GM21360 (cell line): Measurements from ENCODE around the gene SLC16A13.

Experiments
- ATAC-seq: cut with Tn5 transposase; IDR thresholded peaks from one replicate; pipeline ENCODE4 v1.9.1; 2021; ENCODE audit warnings: mild to moderate bottlenecking, moderate library complexity; ENCODE audit not compliant: unreplicated experiment

SLC16A13 gene

DNA sequence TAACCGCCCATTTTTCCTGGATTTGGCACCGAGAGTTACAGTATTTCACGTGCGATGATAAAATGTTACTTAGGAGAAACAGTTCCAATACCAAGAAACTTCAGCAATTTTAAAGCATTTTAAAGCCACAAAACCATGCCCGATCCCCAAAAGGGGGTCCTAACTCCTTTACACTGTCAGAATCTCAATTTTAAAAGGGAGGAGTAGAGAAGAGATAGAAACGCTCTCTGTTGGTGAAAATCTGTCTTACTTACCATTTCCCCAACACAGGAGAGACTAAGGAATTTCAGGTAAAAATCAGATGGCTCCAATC is 23.9 kb upstream of the SLC16A13 start:
- no peak for ATAC-seq

DNA sequence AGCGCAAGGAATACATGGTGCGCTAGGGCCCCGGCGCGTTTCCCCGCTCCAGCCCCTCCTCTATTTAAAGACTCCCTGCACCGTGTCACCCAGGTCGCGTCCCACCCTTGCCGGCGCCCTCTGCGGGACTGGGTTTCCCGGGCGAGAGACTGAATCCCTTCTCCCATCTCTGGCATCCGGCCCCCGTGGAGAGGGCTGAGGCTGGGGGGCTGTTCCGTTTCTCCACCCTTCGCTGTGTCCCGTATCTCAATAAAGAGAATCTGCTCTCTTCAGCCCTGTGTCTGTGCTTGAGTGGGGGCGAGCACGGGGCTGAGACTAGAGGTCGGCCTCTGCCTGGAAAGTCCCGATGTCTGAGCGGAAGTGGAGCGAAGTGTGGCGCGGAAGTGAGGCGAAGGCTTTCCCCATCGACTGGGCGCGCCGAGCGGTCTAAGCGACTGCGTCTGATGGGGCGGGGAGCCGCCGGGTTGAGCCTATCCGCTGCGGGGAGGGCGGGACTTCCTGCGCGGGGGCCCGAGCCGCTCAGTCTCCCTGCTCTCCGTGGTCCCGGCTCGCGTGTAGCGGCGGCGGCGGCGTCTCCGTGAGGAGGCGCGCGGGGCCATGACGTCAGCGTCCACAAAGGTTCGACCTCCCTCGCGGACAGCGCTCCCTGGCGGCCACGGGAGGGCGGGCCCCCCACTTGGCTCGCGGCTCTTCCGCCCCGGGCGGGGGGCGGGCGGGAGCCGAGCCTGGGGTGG is 21.4 kb upstream of the SLC16A13 start:
- ATAC-seq = peak; percentile 65

DNA sequence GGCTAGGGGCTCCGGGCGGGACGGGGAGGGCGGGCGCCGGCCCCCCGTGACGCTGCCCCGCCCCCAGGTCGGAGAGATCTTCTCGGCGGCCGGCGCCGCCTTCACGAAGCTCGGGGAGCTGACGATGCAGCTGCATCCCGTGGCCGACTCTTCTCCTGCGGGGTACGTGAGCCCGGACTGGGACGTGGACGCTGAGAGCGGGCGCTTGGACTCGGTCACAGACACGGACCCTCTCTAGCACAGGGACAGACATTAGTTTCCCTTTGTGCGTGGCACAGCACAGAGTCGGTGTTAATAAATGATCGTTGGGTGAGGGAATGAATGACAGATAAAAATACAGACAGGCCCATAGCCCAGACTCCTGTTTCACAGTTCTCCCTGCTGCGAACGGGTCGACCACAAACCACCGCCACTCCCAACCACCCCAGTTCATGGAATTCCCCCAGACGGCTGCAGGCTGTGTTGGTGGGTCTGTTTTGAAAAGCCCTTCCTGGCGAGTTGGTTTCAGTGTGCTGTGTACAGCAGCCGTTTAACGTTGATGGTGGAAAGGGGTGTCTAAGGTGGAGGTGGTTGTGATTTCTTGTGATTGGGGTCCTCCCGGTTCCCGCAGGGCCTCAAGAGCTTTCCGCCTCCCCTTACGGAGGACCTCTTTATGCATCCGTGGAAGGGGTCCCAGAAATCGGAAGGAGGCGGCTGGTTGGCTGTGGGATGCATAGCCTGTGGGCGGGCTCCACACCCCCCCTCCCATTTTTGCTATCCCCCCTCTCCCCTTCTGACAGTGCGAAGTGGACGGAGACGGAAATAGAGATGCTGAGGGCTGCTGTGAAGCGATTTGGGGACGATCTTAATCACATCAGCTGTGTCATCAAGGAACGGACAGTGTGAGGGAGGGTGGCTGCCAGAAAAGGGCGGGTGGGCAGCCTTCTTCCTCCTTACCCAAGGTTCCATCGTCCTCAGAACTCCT is 20.5 kb upstream of the SLC16A13 start:
- peak; percentile 3 for ATAC-seq

DNA sequence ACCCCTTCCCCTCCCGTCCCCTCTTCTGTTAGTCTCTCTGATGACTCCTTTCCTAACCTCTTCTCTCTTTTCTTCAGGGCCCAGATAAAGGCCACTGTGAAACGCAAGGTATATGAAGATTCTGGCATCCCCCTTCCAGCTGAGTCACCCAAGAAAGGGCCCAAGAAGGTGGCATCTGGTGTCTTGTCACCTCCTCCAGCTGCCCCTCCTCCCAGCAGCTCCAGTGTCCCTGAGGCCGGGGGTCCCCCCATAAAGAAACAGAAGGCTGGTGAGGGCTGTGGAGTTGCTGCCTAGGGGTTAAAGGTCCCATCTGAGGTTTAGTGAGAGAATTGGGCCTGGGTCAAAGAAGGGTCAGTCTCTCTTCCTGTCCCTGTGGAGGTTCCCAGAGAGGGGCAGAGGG is 19.4 kb upstream of the SLC16A13 start:
- no peak for ATAC-seq

DNA sequence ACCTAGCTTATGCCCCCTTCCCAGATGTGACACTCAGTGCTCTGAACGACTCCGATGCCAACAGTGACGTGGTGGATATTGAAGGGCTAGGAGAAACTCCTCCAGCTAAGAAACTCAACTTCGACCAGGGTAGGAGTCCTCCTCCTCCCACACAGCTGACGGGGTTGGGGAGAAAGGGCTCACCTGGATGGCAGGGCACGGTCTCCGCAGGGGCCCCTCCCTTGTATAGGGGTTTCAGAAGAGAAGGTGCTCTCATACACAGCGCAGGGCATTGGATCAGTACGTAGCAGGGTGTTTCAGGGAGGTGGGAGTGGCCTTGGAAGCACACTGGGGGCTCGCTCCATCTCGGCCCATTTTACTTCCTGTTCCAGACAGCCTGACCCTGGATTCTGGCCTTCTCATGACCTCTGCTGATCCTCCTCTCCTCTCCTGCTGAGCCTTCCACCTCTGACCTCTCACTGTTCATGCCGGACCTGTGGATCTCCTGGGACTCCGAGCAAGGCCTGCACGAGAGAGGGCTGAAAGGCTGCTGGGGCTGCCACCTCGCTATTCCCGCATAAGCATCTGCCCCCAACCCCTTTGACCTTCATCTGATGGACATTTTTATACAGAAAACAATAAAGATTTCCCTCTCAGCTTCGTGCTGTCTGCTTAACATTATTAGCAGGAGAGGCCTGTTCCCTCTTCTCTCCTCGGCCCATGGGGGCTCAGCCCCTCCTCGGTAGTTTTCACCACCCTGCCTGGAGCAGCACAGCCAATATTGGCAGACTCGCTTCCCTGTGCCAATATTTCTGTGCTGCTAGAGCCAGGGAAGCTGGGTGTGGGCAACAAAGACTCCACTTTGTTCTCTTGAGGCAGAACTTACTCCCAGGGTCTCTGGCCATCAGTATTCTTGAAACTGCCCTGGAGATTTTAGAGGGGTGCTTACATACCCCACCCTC is 18.7 kb upstream of the SLC16A13 start:
- no peak for ATAC-seq

DNA sequence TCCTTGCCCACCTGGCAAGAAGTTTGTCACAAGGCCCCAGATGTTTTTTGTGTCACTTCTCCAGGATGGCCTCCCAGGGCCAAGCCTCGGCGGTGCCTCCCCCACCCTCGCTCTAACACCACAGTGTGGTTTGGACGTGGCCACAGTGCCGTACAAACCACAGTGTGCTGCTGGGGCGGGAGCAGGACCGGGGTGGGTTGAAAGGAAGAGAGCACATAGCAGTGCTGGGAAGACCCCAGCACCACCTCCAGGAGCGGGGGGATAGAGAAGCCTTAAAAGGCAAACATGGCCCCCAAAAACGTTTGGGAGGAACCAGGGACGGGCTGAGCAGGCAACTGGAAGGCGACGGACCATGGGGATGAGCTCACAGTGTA is 18.0 kb upstream of the SLC16A13 start:
- ATAC-seq = no peak

DNA sequence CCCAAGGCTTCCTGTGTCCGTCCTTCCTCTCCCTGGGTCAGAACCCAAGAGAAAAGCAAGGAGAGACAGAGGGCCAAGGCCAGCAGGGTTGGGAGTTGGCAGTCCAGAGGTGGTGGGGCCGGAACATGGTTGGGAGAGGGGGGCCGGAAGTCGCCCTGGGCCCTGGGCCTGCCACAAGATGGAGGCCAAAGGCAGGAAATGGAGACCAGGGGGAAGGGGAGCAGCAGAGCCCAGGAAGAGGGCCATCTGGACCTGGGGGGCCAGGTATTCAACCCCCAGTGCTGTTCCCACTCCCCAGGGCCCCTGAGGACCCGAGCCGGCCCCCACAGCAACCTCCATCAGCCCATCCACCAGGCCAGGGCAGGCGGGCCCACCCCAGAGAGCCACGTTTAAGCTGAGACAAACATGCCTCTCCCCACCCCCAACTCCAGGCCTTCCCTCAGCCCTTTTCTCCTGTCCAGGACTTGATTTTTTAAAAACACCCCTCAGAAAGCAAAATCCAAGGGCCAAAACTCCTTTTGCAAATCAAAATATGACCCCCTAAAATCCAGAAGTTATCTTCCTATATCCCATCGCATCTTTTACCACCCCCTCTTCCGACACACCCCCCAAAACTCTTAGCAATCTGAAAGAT is 17.4 kb upstream of the SLC16A13 start:
- ATAC-seq = no peak

DNA sequence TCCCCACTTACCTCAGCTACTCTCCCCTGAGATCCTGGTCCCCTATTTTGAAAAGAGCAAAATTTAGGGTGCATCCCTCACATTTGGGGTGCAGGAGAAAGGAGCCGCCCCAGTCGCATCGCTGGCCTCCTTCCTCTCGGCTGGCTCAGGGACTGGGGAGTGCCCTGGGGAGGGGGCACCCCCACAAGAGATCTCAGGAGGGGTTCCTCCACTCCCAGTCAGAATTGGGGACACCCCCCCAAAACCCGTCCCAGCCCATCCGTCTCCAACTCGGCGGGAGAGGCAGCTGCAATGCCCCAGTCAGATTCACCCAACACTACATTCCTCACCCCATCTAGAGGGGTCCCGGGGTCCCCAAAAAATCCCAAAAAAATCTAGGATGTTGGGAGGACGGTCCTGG is 16.4 kb upstream of the SLC16A13 start:
- ATAC-seq = no peak

DNA sequence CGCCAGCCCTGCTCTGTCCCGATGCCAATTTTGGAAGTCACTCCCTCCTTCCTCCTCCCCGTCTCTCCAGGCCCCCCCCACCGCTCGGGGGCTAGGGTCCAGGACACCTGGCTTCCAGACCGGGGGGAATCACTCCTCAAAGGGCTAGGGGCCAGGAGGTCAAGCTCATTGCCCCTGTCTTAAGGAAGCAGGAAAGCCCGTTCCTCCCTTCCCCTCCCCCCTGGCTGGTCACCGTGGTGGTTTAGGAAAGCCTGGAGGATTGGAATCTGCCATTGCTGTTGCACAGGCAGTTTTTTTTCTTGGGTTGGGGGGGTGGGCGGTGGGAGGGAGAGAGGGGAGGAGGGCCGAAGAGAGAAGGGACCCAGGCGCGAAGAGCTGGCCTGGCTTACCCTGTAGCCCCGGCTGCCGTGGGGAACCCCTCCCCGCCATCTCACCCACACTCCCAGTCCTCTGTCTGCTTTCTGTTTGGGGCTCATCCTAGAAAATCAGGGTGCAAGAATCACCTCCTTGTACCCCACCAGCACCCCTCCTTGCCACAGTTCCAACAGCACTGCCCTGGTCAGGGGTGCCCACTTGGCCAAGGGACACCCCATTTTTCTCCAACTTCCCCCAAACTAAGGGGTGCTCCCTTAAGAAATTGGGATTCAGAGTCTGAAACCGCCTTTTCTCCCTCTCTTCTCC is 15.8 kb upstream of the SLC16A13 start:
- ATAC-seq = no peak

DNA sequence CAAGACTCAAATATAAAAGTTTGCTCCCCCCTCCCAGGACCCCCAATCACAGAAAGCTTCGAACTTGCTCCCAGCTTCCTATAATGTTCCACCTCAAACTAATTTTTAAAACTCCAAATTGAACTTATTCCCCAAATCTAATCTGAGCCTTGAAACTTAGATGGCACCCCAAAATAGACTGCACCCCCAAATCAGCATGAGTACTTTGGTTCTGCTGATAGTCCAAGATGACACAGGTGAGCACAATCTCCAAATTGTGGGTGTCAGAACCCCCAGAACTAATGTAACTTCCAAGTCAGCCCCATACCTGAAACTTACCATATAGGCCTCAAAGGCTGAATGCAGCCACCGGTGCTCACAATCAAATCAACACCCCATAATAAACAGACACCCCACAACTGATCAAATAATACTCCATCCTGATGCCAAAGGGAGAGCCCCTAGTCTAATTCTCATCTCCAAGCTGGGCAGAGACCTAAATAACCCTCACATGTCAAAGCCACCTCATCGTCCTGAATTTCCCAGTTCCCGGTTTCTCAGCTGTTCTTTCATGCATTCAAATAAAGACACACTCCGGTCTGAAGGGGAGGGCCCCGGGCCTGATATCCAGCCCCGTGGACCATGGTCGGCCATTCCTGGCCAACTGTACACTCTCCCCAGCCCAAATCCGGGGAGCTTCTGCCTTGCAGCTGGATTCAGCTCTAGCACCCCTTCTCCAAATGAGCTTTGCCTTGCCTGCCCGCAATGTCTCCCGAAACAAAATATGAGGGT is 14.7 kb upstream of the SLC16A13 start:
- no peak for ATAC-seq

DNA sequence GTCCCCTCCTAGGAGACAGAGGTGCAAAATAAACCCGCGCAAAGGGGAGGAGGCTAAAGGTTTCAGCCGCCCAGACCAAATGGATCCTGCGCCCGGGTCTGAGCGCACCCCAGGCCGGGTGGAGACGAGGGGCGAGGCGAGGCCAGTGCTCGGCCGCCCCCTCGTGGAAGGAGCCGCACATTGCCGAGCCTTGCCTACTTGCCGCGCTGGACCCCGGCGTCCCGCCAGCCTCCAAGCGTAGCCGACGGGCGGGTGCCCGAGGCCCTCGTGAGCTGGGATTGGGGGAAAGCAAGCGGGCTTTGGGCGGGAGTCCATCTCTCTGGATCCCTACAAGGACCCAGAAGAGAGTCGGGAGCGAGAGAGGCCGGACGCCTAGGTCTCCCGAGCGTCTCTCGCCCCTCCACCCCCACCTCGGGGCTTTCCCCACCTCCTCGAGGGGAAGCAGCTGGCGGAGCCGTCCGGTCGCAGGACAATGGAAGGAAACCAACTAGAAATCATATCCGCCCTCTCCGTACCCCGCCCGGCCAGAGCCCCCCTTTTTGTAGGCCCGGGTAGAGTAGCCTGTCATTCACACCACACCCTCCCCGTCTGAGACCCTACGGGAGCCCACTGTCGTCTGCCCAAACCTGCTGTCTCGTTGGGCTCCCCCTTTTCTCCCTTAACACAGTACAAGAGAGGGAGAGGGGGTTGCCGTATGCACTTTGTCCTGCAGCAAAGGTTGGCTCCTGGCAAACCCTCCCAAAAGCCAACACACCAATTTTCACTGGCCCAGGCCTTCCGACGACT is 13.6 kb upstream of the SLC16A13 start:
- peak; percentile 69 for ATAC-seq

DNA sequence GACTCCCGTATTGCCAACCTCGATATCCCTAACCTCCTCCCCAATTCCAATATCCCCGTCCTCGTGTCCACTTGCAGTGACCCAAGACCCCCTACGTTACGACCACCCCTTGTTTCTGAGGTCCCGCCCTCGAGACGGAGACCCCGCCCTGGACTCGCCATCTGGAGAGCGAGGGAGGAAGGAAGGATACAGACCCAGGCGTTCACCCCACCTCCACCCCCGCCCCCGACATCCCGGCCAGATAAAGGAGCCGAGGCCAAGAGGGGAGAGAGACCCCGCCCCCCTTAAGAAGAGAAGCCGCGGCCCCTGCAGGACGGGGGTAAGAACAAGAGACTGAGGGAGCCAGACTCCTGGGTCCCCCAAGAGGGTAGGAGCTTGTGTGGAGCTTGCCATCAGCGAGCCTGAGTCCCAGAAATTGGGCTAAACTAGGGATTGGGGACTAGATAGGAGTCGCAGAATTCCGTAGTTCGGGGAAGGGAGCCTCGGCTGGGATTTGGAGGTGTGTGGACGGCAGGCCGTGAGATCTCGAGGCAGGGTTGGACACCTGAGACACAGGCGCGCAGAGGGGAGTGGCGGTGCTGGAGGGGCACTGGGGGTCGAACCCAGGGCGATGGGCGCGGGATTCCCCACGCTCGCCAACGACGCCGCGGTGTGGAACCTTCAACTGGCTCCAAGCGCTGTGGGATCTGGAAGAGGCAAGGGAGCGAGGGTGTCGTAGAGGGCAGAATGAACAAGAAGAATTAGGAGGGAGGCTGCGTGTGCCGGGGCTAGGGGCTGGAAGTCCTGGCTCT is 12.8 kb upstream of the SLC16A13 start, which contains the start of gene BCL6B:
Gene BCL6B, plus strand, starts transcription at position 270 of the 791 bp plus-strand sequence. CDS start 622 bp downstream, outside the sequence.
- ATAC-seq = no peak

DNA sequence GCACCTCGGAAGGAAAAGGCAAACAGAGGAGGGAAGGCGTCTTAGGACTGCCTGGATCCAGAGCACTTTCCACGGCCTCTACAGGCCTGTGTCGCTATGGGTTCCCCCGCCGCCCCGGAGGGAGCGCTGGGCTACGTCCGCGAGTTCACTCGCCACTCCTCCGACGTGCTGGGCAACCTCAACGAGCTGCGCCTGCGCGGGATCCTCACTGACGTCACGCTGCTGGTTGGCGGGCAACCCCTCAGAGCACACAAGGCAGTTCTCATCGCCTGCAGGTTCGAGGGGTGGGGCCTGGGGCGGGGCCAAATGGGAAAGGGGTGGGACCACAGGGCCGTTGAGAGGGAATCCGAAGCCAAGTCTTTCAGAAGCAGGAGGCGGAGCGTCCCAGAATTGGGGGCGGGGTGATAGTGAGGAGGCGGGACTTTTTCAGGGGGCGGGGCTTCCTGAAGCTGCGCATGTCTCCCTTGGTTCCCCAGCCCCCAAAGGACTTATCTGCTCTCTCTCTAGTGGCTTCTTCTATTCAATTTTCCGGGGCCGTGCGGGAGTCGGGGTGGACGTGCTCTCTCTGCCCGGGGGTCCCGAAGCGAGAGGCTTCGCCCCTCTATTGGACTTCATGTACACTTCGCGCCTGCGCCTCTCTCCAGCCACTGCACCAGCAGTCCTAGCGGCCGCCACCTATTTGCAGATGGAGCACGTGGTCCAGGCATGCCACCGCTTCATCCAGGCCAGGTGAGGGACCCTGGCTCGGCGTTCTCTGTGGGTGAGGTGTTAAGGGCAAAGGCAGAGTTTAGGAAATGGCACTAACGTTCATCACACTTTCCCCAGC is 12.0 kb upstream of the SLC16A13 start:
- ATAC-seq = no peak

DNA sequence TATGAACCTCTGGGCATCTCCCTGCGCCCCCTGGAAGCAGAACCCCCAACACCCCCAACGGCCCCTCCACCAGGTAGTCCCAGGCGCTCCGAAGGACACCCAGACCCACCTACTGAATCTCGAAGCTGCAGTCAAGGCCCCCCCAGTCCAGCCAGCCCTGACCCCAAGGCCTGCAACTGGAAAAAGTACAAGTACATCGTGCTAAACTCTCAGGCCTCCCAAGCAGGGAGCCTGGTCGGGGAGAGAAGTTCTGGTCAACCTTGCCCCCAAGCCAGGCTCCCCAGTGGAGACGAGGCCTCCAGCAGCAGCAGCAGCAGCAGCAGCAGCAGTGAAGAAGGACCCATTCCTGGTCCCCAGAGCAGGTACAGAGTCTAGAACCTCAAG is 11.4 kb upstream of the SLC16A13 start:
- ATAC-seq = no peak

DNA sequence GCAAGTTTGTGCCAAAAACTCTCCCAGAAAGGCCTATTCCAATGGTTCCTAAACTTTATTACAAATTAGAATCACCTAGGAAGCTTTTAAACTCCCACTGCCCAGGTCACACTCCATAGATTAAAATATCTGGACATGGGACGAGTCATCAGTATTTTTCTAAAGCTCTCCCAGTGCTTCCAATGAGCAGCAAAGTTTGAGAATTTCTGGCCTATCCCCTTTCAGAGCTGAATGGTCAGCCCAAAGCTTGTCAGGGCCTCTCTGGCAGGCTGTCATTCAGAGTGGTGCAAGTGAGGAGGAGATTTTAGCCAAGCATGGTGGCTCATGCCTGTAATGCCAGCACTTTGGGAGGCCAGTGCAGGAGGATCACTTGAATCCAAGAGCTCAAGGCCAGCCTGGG is 10.6 kb upstream of the SLC16A13 start:
- no peak for ATAC-seq

DNA sequence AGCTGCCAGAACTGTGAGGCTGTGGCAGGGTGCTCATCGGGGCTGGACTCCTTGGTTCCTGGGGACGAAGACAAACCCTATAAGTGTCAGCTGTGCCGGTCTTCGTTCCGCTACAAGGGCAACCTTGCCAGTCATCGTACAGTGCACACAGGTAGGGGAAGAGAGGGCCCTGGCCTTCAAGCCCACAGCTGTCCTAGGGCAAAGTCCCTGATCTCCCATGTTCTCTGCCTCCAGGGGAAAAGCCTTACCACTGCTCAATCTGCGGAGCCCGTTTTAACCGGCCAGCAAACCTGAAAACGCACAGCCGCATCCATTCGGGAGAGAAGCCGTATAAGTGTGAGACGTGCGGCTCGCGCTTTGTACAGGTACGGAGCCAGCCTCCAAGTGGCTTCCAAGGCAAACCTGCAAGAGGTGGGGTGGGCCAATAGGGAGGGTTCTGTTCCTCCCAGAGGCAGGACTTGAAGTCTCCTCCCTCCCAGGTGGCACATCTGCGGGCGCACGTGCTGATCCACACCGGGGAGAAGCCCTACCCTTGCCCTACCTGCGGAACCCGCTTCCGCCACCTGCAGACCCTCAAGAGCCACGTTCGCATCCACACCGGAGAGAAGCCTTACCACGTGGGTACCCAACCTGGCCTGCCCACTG is 9.2 kb upstream of the SLC16A13 start:
- no peak for ATAC-seq
